DND-41 (cell line): ENCODE measurements around the gene MSANTD2.

ENCODE experiments used
- ATAC-seq: fragments of 200-7000 bp; cut with Tn5 transposase; 3 replicates; pipeline ENCODE4 v1.9.1; 2021; ENCODE audit warnings: low read depth; ENCODE audit not compliant: insufficient read depth
- DNase-seq: peaks from one replicate; pipeline ENCODE4 v3.0.0-alpha.2; 2020
- H2AFZ ChIP-seq: 2 replicates; pipeline ENCODE4 v1.6.0; 2012; ENCODE audit warnings: low read depth, low read length
- H3K27ac ChIP-seq: 2 replicates; pipeline ENCODE4 v1.5.1; 2012; ENCODE audit warnings: low read length, inconsistent platforms
- H3K27me3 ChIP-seq: fragments of 200-600 bp; sonication (generic); 2 replicates; pipeline ENCODE4 v1.6.0; 2012; ENCODE audit warnings: low read length, mild to moderate bottlenecking, inconsistent platforms; ENCODE audit not compliant: insufficient read depth, poor library complexity
- H3K36me3 ChIP-seq: 2 replicates; pipeline ENCODE4 v1.5.1; 2012; ENCODE audit warnings: low read length, inconsistent platforms; ENCODE audit not compliant: insufficient read depth
- H3K4me1 ChIP-seq: 2 replicates; pipeline ENCODE4 v1.5.1; 2012; ENCODE audit warnings: mild to moderate bottlenecking, low read length; ENCODE audit not compliant: insufficient read depth
- H3K4me2 ChIP-seq: 2 replicates; pipeline ENCODE4 v1.6.0; 2012; ENCODE audit warnings: mild to moderate bottlenecking, moderate library complexity, low read length, inconsistent platforms; ENCODE audit not compliant: insufficient read depth
- H3K4me3 ChIP-seq, 2 experiments: fragments of 200-600 bp in 1 of 2; shearing (Covaris generic) in 1 of 2; 2 replicates each; pipeline ENCODE4 v1.5.1; 2012 to 2016; ENCODE audit warnings: inconsistent platforms in 2 of 2, low read length in 2 of 2, mild to moderate bottlenecking in 2 of 2, low read depth in 1 of 2, moderate library complexity in 1 of 2
- H3K79me2 ChIP-seq: 2 replicates; pipeline ENCODE4 v1.6.0; 2012; ENCODE audit warnings: low read length, inconsistent platforms; ENCODE audit not compliant: insufficient read depth
- H3K9ac ChIP-seq: 2 replicates; pipeline ENCODE4 v1.6.0; 2012; ENCODE audit warnings: low read depth, mild to moderate bottlenecking, inconsistent platforms, low read length, moderate library complexity
- H3K9me3 ChIP-seq: 2 replicates; pipeline ENCODE4 v1.5.1; 2012; ENCODE audit warnings: low read length, moderate library complexity, mild to moderate bottlenecking, inconsistent platforms; ENCODE audit not compliant: insufficient read depth, severe bottlenecking
- H4K20me1 ChIP-seq: 2 replicates; pipeline ENCODE4 v1.6.0; 2012; ENCODE audit warnings: low read length; ENCODE audit not compliant: insufficient read depth
- CTCF ChIP-seq: IDR thresholded peaks from 2 replicates; pipeline ENCODE4 v1.5.1; 2012; ENCODE audit warnings: borderline replicate concordance, low read length, moderate library complexity, mild to moderate bottlenecking; ENCODE audit not compliant: poor library complexity, severe bottlenecking; ENCODE audit errors: extremely low read depth
- EZH2 ChIP-seq: IDR thresholded peaks from 3 replicates; pipeline ENCODE4 v1.6.1; 2012; ENCODE audit warnings: borderline replicate concordance, low read depth, mild to moderate bottlenecking, moderate library complexity, low read length, inconsistent platforms; ENCODE audit not compliant: severe bottlenecking

Gene MSANTD2

GRCh38 chr11:124745270-124745834 is 54.9 kb downstream of the MSANTD2 start:
- Histone ChIP-seq H3K4me2 (no peak overlapping the region), H2AFZ (no peak overlapping the region)

GRCh38 chr11:124743050-124743449 is 57.2 kb downstream of the MSANTD2 start:
- ATAC-seq (no peak), DNase-seq (no peak)
- Histone ChIP-seq H3K79me2 (no peaks in the 10 kb centered on the region), H3K4me2 (no peak overlapping the region), H4K20me1 (peaks cover 7% of the 10 kb centered on the region; the same call in 1 of the 2 replicates), H3K27ac (no peak overlapping the region), H3K9ac (no peak overlapping the region), H3K4me3 (no peak overlapping the region), H2AFZ (no peak overlapping the region), H3K36me3 (no peaks in the 10 kb centered on the region), H3K27me3 (peaks cover 25% of the 10 kb centered on the region), H3K4me1 (no peaks in the 10 kb centered on the region), H3K9me3 (no peaks in the 10 kb centered on the region)
- TF ChIP-seq CTCF: no peak
- no peak for TF ChIP-seq EZH2

More at GRCh38 chr11:124745270-124745834, 54.9 kb downstream of the MSANTD2 start:
- no peak for TF ChIP-seq EZH2
- TF ChIP-seq CTCF: no peak
- no peak overlapping the region for H3K9ac ChIP-seq
- H3K9me3 ChIP-seq: no peaks in the 10 kb centered on the region
- no peak overlapping the region for H3K4me3 ChIP-seq
- H3K79me2 ChIP-seq: no peaks in the 10 kb centered on the region
- H3K27ac ChIP-seq: no peak overlapping the region
- H3K27me3 ChIP-seq: peaks cover 38% of the 10 kb centered on the region
- H3K36me3 ChIP-seq: no peaks in the 10 kb centered on the region
- peaks cover 11% of the 10 kb centered on the region for H4K20me1 ChIP-seq
- DNase-seq (no peak), ATAC-seq (no peak)
- no peaks in the 10 kb centered on the region for H3K4me1 ChIP-seq

GRCh38 chr11:124742555-124742954 is 57.7 kb downstream of the MSANTD2 start:
- Histone ChIP-seq H3K79me2 (no peaks in the 10 kb centered on the region), H3K27me3 (peaks cover 25% of the 10 kb centered on the region), H4K20me1 (peaks cover 7% of the 10 kb centered on the region; the same call in 1 of the 2 replicates), H3K9ac (no peak overlapping the region), H3K27ac (no peak overlapping the region), H3K9me3 (no peaks in the 10 kb centered on the region), H3K4me1 (no peaks in the 10 kb centered on the region), H2AFZ (no peak overlapping the region), H3K4me3 (no peak overlapping the region), H3K36me3 (no peaks in the 10 kb centered on the region), H3K4me2 (no peak overlapping the region)
- no peak for ATAC-seq
- TF ChIP-seq EZH2: no peak
- TF ChIP-seq CTCF: no peak
- no peak for DNase-seq
